Immature natural killer cell (primary cell): Measurements from ENCODE around the gene TRAPPC12. TPM values are rescaled to one million over a fixed set of nuclear protein-coding genes. Genes with fewer than 3 reads are reported as not detected.
"Not testable (repeated sequence)": the region's sequence is repeated elsewhere in the genome, so short reads cannot be mapped to it uniquely, and the experiment has no call there.

Experiments
- DNase-seq, 3 donors: peaks; one replicate each; pipeline ENCODE4 v3.0.0; 2022; ENCODE audit warnings: mixed read lengths in 1 of 3
- H3K27ac Mint-ChIP-seq, 6 donors: one replicate each; pipeline ENCODE4 v1.8.0; 2020; ENCODE audit warnings: mixed read lengths in 6 of 6, mild to moderate bottlenecking in 5 of 6, inconsistent platforms in 4 of 6, moderate library complexity in 3 of 6
- H3K27me3 Mint-ChIP-seq, 3 donors: one replicate each; pipeline ENCODE4 v1.8.0; 2020 to 2021; ENCODE audit warnings: low read depth in 3 of 3, mild to moderate bottlenecking in 3 of 3, mixed read lengths in 3 of 3, moderate library complexity in 3 of 3, inconsistent platforms in 1 of 3
- H3K36me3 Mint-ChIP-seq, 3 donors: one replicate each; pipeline ENCODE4 v1.8.0; 2020; ENCODE audit warnings: mixed read lengths in 3 of 3, inconsistent platforms in 2 of 3, mild to moderate bottlenecking in 2 of 3
- H3K4me1 Mint-ChIP-seq, 2 donors: one replicate each; pipeline ENCODE4 v1.8.0; 2020; ENCODE audit warnings: inconsistent platforms in 2 of 2, mild to moderate bottlenecking in 2 of 2, mixed read lengths in 2 of 2, moderate library complexity in 1 of 2
- H3K4me3 Mint-ChIP-seq, 5 donors: one replicate each; pipeline ENCODE4 v1.8.0; 2020; ENCODE audit warnings: mild to moderate bottlenecking in 5 of 5, mixed read lengths in 5 of 5, inconsistent platforms in 3 of 5, moderate library complexity in 3 of 5
- H3K9me3 Mint-ChIP-seq, 6 donors: one replicate each; pipeline ENCODE4 v1.8.0; 2020; ENCODE audit warnings: mild to moderate bottlenecking in 6 of 6, mixed read lengths in 6 of 6, inconsistent platforms in 4 of 6, moderate library complexity in 3 of 6
- polyA plus RNA-seq, 3 donors: library from polyadenylated mRNA; unstranded; fragments of 300-500 nt; fragmentation: Illumina TruSeq; gene quantifications; one replicate each; pipeline ENCODE4 v1.2.3, GENCODE V29; 2021

Gene TRAPPC12
- polyA plus RNA-seq, 3 donors from 2014 or later, result 14.4 to 41.4 (median 19.9) TPM

GRCh38 chr2:3490191-3491170 is 111.0 kb downstream of the TRAPPC12 start:
- H3K4me1 Mint-ChIP-seq, result peaks cover 21 to 28% of the 10 kb centered on the region in 2 donors
- DNase-seq, result peak; percentile 16 to 41 (median 34)
- no peaks in the 10 kb centered on the region for H3K9me3 Mint-ChIP-seq
- peaks cover 0 to 2% (median 0%) of the 10 kb centered on the region in 3 donors for H3K27me3 Mint-ChIP-seq
- peaks cover 0 to 4% (median 1%) of the 10 kb centered on the region in 3 donors for H3K36me3 Mint-ChIP-seq
- peak overlapping the region; percentile 22 to 77 (median 69) for H3K4me3 Mint-ChIP-seq
- H3K27ac Mint-ChIP-seq, result peak overlapping the region; percentile 52 to 87 (median 68)

- Mint-ChIP-seq H3K9me3 (no peaks in the 10 kb centered on the region), H3K27me3 (peaks cover 0 to 2% (median 0%) of the 10 kb centered on the region in 3 donors), H3K36me3 (peaks cover 0 to 6% (median 4%) of the 10 kb centered on the region in 3 donors), H3K27ac (peak overlapping the region; percentile 51 to 87 (median 68)), H3K4me3 (peak overlapping the region; percentile 22 to 77 (median 69)), H3K4me1 (peaks cover 21 to 28% of the 10 kb centered on the region in 2 donors)
- no peak for DNase-seq
These were observed 111.8 kb downstream of the TRAPPC12 start for GRCh38 chr2:3491306-3491705.

- no peak for DNase-seq
- Mint-ChIP-seq H3K36me3 (peaks cover 2 to 9% (median 6%) of the 10 kb centered on the region in 3 donors), H3K4me1 (peaks cover 21 to 28% of the 10 kb centered on the region in 2 donors), H3K27me3 (peaks cover 0 to 2% (median 0%) of the 10 kb centered on the region in 3 donors), H3K27ac (peak overlapping the region in 1 of 6 donors; percentile 62), H3K9me3 (no peaks in the 10 kb centered on the region), H3K4me3 (peak overlapping the region in 2 of 5 donors; percentile 33 to 69)
These were observed 112.4 kb downstream of the TRAPPC12 start for GRCh38 chr2:3491716-3492474.

GRCh38 chr2:3492475-3492787 is 112.9 kb downstream of the TRAPPC12 start:
- not testable (repeated sequence) for H3K27me3 Mint-ChIP-seq, H3K9me3 Mint-ChIP-seq, DNase-seq, H3K27ac Mint-ChIP-seq, H3K4me3 Mint-ChIP-seq
- Mint-ChIP-seq H3K36me3 (peaks cover 3 to 14% (median 10%) of the 10 kb centered on the region in 3 donors), H3K4me1 (peaks cover 21 to 28% of the 10 kb centered on the region in 2 donors)

DNA sequence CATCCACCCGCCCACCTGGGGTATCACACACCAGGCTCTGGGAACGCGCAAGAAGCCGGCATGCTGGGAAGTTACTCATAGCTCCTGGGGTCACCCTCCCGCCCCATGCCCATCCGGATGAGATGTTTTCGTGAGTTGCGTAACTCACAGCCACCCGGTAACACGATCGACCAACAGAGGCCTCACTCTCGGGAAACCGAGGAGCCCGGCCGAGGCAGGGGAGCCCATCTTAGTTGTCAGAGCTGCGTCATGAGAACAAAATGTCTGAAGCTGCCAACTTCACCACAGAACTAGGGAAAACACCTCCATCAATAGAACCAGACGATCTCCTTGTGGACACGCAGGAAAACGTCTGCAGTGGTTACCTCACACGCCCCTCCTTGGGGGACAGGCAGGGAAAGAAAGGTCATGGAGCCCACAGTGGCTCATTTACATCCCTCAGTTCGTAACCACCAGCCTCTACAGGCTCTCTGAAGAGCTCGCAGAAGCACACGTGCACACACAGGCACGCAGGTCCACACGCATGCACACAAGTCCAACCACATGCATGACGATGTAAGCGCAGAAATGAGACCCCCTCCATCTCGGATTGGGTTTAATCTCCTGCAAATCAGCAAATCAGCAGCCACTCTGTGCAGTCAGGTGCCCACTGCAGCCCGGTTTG is 113.6 kb downstream of the TRAPPC12 start:
- Mint-ChIP-seq H3K9me3 (no peaks in the 10 kb centered on the region), H3K27ac (no peak overlapping the region), H3K4me1 (peaks cover 21 to 28% of the 10 kb centered on the region in 2 donors), H3K4me3 (no peak overlapping the region), H3K36me3 (peaks cover 3 to 15% (median 14%) of the 10 kb centered on the region in 3 donors), H3K27me3 (peaks cover 0 to 4% (median 0%) of the 10 kb centered on the region in 3 donors)
- DNase-seq, result no peak

- H3K9me3 Mint-ChIP-seq, result no peaks in the 10 kb centered on the region
- peak overlapping the region in 1 of 5 donors; percentile 57 for H3K4me3 Mint-ChIP-seq
- H3K4me1 Mint-ChIP-seq, result peaks cover 21 to 28% of the 10 kb centered on the region in 2 donors
- H3K36me3 Mint-ChIP-seq, result peaks cover 3 to 20% (median 18%) of the 10 kb centered on the region in 3 donors
- no peak overlapping the region for H3K27ac Mint-ChIP-seq
- H3K27me3 Mint-ChIP-seq, result peaks cover 0 to 2% (median 0%) of the 10 kb centered on the region in 3 donors
- no peak for DNase-seq
These were observed 114.1 kb downstream of the TRAPPC12 start for GRCh38 chr2:3493615-3494007.

DNA sequence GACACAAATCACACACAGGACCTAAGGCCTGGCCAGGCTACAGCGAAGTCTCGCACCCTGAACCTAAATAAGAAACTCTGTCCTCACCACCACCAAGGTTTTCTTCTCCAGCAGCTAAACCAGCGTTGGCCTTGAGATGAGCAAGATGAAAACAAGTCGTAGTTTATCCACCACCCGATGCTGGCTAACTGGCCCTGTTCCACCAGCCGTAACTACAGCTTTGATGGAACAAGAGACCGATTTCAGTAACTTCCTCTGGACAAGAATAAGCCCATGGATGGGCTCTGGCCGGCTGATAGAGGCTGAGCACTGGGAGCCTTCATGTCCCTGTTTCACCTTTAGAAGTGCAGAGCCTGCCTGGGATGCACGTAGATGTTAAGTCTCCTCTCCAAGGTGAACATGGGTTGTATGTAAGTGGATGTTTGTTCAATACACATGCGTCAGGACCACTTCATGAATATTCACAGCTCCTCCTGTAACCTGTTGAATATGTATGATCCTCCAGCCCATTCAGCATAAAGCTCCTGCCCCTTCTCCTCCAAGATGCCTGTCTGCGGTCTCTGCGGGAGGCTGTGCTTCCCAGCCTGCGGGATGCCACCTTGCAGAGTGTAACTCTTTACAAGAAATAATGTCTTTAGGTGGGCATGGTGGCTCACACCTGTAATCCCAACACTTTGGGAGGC is 115.6 kb downstream of the TRAPPC12 start:
- peaks cover 0 to 2% (median 0%) of the 10 kb centered on the region in 3 donors for H3K27me3 Mint-ChIP-seq
- H3K9me3 Mint-ChIP-seq, result no peaks in the 10 kb centered on the region
- H3K36me3 Mint-ChIP-seq, result peaks cover 8 to 27% (median 26%) of the 10 kb centered on the region in 3 donors
- H3K4me3 Mint-ChIP-seq, result no peak overlapping the region
- H3K27ac Mint-ChIP-seq, result no peak overlapping the region
- no peak for DNase-seq
- peaks cover 18 to 20% of the 10 kb centered on the region in 2 donors for H3K4me1 Mint-ChIP-seq

GRCh38 chr2:3496708-3497080 is 117.2 kb downstream of the TRAPPC12 start:
- not testable (repeated sequence) for H3K4me3 Mint-ChIP-seq, DNase-seq, H3K27ac Mint-ChIP-seq, H3K27me3 Mint-ChIP-seq, H3K9me3 Mint-ChIP-seq, H3K4me1 Mint-ChIP-seq
- peaks cover 11 to 30% (median 27%) of the 10 kb centered on the region in 3 donors for H3K36me3 Mint-ChIP-seq

DNA sequence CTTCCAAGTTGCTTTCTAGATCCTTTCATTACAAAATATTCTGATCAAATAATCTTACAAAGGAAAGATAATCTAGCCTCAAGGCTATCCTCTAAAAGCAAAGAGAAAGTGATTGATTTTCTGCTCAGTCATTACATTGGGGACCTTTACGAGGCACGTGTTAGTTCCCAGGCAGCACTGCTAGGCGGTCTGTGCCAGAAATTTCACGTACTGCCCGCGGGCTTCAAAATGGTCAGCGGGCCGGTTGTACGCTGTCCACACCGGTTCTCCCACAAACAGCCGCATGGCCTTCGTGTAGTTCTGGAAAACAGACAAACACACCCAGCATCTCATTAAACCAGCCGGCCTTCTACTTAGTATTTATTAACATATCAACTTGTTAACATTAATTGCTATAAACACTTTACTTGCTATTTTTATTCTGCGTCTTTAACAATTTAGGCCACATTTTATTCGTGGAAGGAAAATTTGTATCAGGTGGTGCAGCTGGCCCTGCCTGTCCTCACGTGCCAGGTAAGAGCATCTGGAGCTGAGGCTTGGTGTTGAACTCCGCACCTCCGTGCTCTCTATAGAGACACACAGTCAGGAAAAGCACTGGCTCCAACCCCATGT is 119.4 kb downstream of the TRAPPC12 start:
- Mint-ChIP-seq H3K27me3 (peaks cover 0 to 2% (median 1%) of the 10 kb centered on the region in 3 donors), H3K4me1 (no peaks in the 10 kb centered on the region), H3K4me3 (no peak overlapping the region), H3K9me3 (no peaks in the 10 kb centered on the region), H3K36me3 (peaks cover 24 to 38% (median 33%) of the 10 kb centered on the region in 3 donors), H3K27ac (no peak overlapping the region)
- no peak for DNase-seq

GRCh38 chr2:3500326-3500899 is 120.9 kb downstream of the TRAPPC12 start:
- Mint-ChIP-seq H3K9me3 (no peaks in the 10 kb centered on the region), H3K27ac (no peak overlapping the region), H3K27me3 (peaks cover 0 to 2% (median 1%) of the 10 kb centered on the region in 3 donors), H3K4me1 (no peaks in the 10 kb centered on the region), H3K4me3 (no peak overlapping the region), H3K36me3 (peaks cover 24 to 44% (median 44%) of the 10 kb centered on the region in 3 donors)
- no peak for DNase-seq

DNA sequence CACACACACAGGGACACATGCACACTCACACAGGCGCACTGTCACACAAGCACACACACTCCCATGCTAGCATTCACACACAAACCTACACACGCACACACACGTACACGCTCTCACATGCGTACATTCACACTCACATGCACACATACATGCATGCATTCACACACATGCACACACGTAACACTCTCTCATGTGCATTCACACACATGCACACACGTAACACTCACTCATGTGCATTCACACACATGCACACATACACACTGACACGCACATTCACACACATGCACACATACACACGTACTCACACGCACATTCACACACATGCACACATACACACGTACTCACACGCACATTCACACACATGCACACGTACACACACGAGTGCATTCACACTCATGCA is 123.6 kb downstream of the TRAPPC12 start:
- Mint-ChIP-seq H3K4me1 (no peaks in the 10 kb centered on the region), H3K27ac (peak overlapping the region in 1 of 6 donors; percentile 32), H3K27me3 (peaks cover 0 to 1% (median 0%) of the 10 kb centered on the region in 3 donors), H3K36me3 (peaks cover 32 to 49% (median 42%) of the 10 kb centered on the region in 3 donors), H3K9me3 (no peaks in the 10 kb centered on the region), H3K4me3 (no peak overlapping the region)
- DNase-seq, result no peak

GRCh38 chr2:3503483-3503882 is 124.0 kb downstream of the TRAPPC12 start:
- Mint-ChIP-seq H3K9me3 (no peaks in the 10 kb centered on the region), H3K4me1 (no peaks in the 10 kb centered on the region), H3K27me3 (peaks cover 0 to 1% (median under 1%) of the 10 kb centered on the region in 3 donors), H3K4me3 (no peak overlapping the region), H3K27ac (peak overlapping the region in 2 of 6 donors; percentile 32 to 71), H3K36me3 (peaks cover 35 to 48% (median 41%) of the 10 kb centered on the region in 3 donors)
- DNase-seq, result no peak
